Stimulated activated CD4-positive, alpha-beta T cell treated with anti-CD3 and anti-CD28 coated beads, TNF-alpha, amount 100 ng/mL, for 4 hours (primary cell): ENCODE data around the gene SLAIN2.

Experiments used
- DNase-seq, 3 experiments: peaks; one replicate each; pipeline ENCODE4 v3.0.0-alpha.2; 2020; ENCODE audit warnings: low read depth in 3 of 3

SLAIN2 gene

GRCh38 chr4:48334236-48334635, 7.1 kb upstream of the SLAIN2 start:
- DNase-seq = no peak

- no peak for DNase-seq
Measured at GRCh38 chr4:48334900-48335384, 6.4 kb upstream of the SLAIN2 start.

- DNase-seq = no peak
Measured at GRCh38 chr4:48336146-48336870, 5.0 kb upstream of the SLAIN2 start.

- no peak for DNase-seq
Measured at GRCh38 chr4:48337731-48338130, 3.6 kb upstream of the SLAIN2 start.

GRCh38 chr4:48339642-48340041, 1.7 kb upstream of the SLAIN2 start:
- no peak for DNase-seq

- DNase-seq = no peak
Measured at GRCh38 chr4:48340276-48340964, 909 bp upstream of the SLAIN2 start.

GRCh38 chr4:48341776-48342605, 662 bp downstream of the SLAIN2 start:
- peak; percentile 16 to 35 (median 16) for DNase-seq

- peak in 1 of 3 experiments; percentile 4 for DNase-seq
Measured at GRCh38 chr4:48342606-48342880, 1.2 kb downstream of the SLAIN2 start.

GRCh38 chr4:48343035-48343434, 1.7 kb downstream of the SLAIN2 start:
- no peak for DNase-seq

GRCh38 chr4:48343551-48343950, 2.2 kb downstream of the SLAIN2 start:
- no peak for DNase-seq

- no peak for DNase-seq
Measured at GRCh38 chr4:48345542-48345941, 4.2 kb downstream of the SLAIN2 start.

GRCh38 chr4:48346594-48346993, 5.3 kb downstream of the SLAIN2 start:
- no peak for DNase-seq

- no peak for DNase-seq
Measured at GRCh38 chr4:48347282-48347921, 6.1 kb downstream of the SLAIN2 start.

- DNase-seq = no peak
Measured at GRCh38 chr4:48350871-48351270, 9.5 kb downstream of the SLAIN2 start.

- no peak for DNase-seq
Measured at GRCh38 chr4:48352793-48353192, 11.5 kb downstream of the SLAIN2 start.

GRCh38 chr4:48356355-48356754, 15.0 kb downstream of the SLAIN2 start:
- no peak for DNase-seq

GRCh38 chr4:48360285-48361011, 19.1 kb downstream of the SLAIN2 start:
- no peak for DNase-seq

- no peak for DNase-seq
Measured at GRCh38 chr4:48361012-48361400, 19.7 kb downstream of the SLAIN2 start.

GRCh38 chr4:48366611-48367010, 25.3 kb downstream of the SLAIN2 start:
- DNase-seq = no peak

GRCh38 chr4:48367016-48367415, 25.7 kb downstream of the SLAIN2 start:
- no peak for DNase-seq

GRCh38 chr4:48368389-48368788, 27.1 kb downstream of the SLAIN2 start:
- no peak for DNase-seq
